K562 (cell line): ENCODE results near the gene SLC39A13. TPM values are rescaled to one million over a fixed set of nuclear protein-coding genes. Genes with fewer than 3 reads are reported as not detected.

Source experiments
- CHD1 ChIP-seq: fragments of 200-600 bp; sonication (generic); IDR thresholded peaks from one replicate; pipeline ENCODE4 v1.6.1; 2012; ENCODE audit warnings: mild to moderate bottlenecking, moderate library complexity, low read length, inconsistent platforms
- ELF4 ChIP-seq: fragments of 450-650 bp; formaldehyde crosslinking; IDR thresholded peaks from 2 replicates; pipeline ENCODE4 v1.4.0; 2022; ENCODE audit warnings: missing genetic modification characterization
- ETV5 ChIP-seq: sonication (generic); formaldehyde crosslinking; IDR thresholded peaks from 2 replicates; pipeline ENCODE4 v1.4.0; 2020; ENCODE audit warnings: low read depth, mild to moderate bottlenecking, missing genetic modification reagents
- NCOR1 ChIP-seq: fragments of 450-650 bp; IDR thresholded peaks from 2 replicates; pipeline ENCODE4 v1.6.1; 2016; ENCODE audit warnings: mild to moderate bottlenecking, moderate library complexity
- POLR2A ChIP-seq: fragments of 450-650 bp; conservative IDR thresholded peaks from 2 replicates; pipeline ENCODE4 v1.6.1; 2016
- POLR3A ChIP-seq: IDR thresholded peaks from 2 replicates; pipeline ENCODE4 v1.6.1; 2011; ENCODE audit warnings: borderline replicate concordance, mild to moderate bottlenecking, moderate library complexity; ENCODE audit not compliant: insufficient read length, insufficient read depth; ENCODE audit errors: extremely low read depth
- PTTG1 ChIP-seq: fragments of 450-650 bp; IDR thresholded peaks from 2 replicates; pipeline ENCODE4 v1.6.1; 2016; ENCODE audit warnings: low read depth, mild to moderate bottlenecking, missing genetic modification characterization, missing compliant biosample characterization
- RAD21 ChIP-seq, 2 experiments: fragments of 250-450 bp in 1 of 2; fragments of 450-650 bp in 1 of 2; sonication (Bioruptor Pico) in 1 of 2; formaldehyde crosslinking in 1 of 2; IDR thresholded peaks in 1 of 2; conservative IDR thresholded peaks in 1 of 2; 2 replicates each; pipeline versions ENCODE4 v1.4.0 to v1.8.0; 2020 to 2022; ENCODE audit warnings: mild to moderate bottlenecking in 2 of 2, moderate library complexity in 1 of 2
- SAFB ChIP-seq: fragments of 200-400 bp; formaldehyde crosslinking; IDR thresholded peaks from 2 replicates; pipeline ENCODE4 v1.6.1; 2017; ENCODE audit warnings: low read depth, low read length, borderline replicate concordance
- TEAD2 ChIP-seq: fragments of 450-650 bp; IDR thresholded peaks from 2 replicates; pipeline ENCODE4 v1.6.1; 2016; ENCODE audit warnings: missing genetic modification characterization, control low read depth, missing compliant biosample characterization
- ZC3H4 ChIP-seq: sonication (generic); formaldehyde crosslinking; IDR thresholded peaks from 2 replicates; pipeline ENCODE4 v1.9.0; 2021; ENCODE audit warnings: missing genetic modification reagents, borderline replicate concordance
- ZFP36 ChIP-seq: fragments of 150-350 bp; IDR thresholded peaks from 2 replicates; pipeline ENCODE4 v1.6.1; 2018; ENCODE audit warnings: low read length, low read depth; ENCODE audit not compliant: partially characterized antibody
- ZNF324 ChIP-seq: fragments of 250-450 bp; sonication (Bioruptor Pico); IDR thresholded peaks from 2 replicates; pipeline ENCODE4 v1.4.0; 2020; ENCODE audit warnings: mild to moderate bottlenecking
- ZNF57 ChIP-seq: fragments of 450-650 bp; formaldehyde crosslinking; IDR thresholded peaks from 2 replicates; pipeline ENCODE4 v1.4.0; 2020; ENCODE audit warnings: mild to moderate bottlenecking, moderate library complexity
- polyA plus RNA-seq, 8 experiments: library from polyadenylated mRNA; depleted of rRNA in 4 of 8; stranded (reverse) in 5 of 8; unstranded in 3 of 8; fragments of >200 nt; fragmentation: Nextera tagmentation in 2 of 8; fragmentation: Illumina TruSeq in 1 of 8; extraction: Ambion mirVana in 2 of 8; extraction: Trizol in 1 of 8; gene quantifications; 2 replicates each; pipeline versions ENCODE4 v1.2.1 to v1.2.3, GENCODE V29; 2011 to 2014; ENCODE audit warnings: inconsistent platforms in 1 of 8, missing spikeins in 1 of 8
- total RNA-seq, 7 experiments: library from RNA; depleted of rRNA in 6 of 7; stranded (reverse); fragments of >200 nt in 6 of 7; fragmentation: Illumina TruSeq in 2 of 7; extraction: Trizol in 2 of 7; gene quantifications; 2 replicates each; pipeline versions ENCODE4 v1.2.1 to v1.2.3, GENCODE V29; 2011 to 2021; ENCODE audit warnings: low replicate concordance in 1 of 7
- TF ChIP-seq, protein P1 (sequence below), 2 experiments: fragments of 450-650 bp in 1 of 2; sonication (generic) in 1 of 2; formaldehyde crosslinking in 1 of 2; IDR thresholded peaks; 2 replicates each; pipeline versions ENCODE4 v1.7.1 to v1.9.0; 2016 to 2022; ENCODE audit warnings: inconsistent platforms in 1 of 2, mild to moderate bottlenecking in 1 of 2, missing genetic modification reagents in 1 of 2
- TF ChIP-seq, protein P2 (sequence below), 3 experiments: IDR thresholded peaks in 2 of 3; conservative IDR thresholded peaks in 1 of 3; 2 replicates each; pipeline ENCODE4 v1.5.1; 2011 to 2012; ENCODE audit warnings: low read length in 3 of 3, mild to moderate bottlenecking in 3 of 3, control low read depth in 2 of 3, improper control_type of control experiment in 1 of 3, inconsistent platforms in 1 of 3, low read depth in 1 of 3, mixed read lengths in 1 of 3, moderate library complexity in 1 of 3; ENCODE audit not compliant: insufficient read depth in 2 of 3

Gene SLC39A13
- total and polyA plus RNA-seq, 9 of the 15 experiments (the other 6 are each of a cell fraction or from before 2014, with no cell fraction given), result 0.17 to 15.9 (median 3.2) TPM

DNA sequence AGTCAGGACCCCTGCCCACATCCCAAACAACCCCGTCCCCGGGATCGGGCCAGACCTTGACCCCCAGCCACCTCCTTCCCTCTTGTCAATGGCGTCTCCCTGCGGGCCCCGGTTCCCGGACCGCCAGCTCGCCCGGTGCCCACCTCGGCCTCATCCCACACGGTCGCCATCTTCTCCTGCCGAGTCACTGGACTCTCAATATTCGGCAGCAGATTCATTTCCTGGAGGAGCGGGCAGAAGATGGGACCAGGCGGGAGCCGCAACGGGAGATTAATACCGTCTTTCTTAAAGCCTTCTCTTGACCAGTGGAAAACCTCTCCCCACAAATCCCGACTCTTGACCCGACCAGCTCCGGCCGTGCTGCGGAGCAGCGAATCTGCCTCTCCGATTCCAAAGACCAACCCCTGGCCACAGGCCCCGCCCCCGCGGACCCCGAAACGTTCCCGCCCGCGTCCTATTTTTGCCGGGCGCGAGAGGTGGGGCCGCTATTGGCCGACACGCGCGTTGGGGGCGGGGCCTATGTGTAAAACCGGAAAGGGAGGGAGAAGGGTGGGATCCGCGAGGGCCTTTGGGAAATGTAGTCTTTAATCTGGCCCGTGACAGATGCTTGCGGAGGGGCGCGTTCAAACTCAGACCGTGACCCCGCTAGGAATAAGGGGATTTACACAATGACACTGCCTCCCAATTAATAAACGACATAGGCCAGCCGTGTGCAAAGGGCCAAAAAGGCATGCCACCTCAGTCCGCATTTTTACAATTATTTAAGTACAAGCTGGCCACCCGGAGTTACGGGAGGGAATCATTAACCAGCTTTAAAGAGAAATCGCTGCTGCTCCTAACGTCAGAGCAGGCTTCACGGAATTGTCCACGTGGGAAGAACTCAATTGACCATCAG lies 17.9 kb downstream of the SLC39A13 start, which contains the start of gene PSMC3 (continued):
- TF ChIP-seq, protein P1, sequence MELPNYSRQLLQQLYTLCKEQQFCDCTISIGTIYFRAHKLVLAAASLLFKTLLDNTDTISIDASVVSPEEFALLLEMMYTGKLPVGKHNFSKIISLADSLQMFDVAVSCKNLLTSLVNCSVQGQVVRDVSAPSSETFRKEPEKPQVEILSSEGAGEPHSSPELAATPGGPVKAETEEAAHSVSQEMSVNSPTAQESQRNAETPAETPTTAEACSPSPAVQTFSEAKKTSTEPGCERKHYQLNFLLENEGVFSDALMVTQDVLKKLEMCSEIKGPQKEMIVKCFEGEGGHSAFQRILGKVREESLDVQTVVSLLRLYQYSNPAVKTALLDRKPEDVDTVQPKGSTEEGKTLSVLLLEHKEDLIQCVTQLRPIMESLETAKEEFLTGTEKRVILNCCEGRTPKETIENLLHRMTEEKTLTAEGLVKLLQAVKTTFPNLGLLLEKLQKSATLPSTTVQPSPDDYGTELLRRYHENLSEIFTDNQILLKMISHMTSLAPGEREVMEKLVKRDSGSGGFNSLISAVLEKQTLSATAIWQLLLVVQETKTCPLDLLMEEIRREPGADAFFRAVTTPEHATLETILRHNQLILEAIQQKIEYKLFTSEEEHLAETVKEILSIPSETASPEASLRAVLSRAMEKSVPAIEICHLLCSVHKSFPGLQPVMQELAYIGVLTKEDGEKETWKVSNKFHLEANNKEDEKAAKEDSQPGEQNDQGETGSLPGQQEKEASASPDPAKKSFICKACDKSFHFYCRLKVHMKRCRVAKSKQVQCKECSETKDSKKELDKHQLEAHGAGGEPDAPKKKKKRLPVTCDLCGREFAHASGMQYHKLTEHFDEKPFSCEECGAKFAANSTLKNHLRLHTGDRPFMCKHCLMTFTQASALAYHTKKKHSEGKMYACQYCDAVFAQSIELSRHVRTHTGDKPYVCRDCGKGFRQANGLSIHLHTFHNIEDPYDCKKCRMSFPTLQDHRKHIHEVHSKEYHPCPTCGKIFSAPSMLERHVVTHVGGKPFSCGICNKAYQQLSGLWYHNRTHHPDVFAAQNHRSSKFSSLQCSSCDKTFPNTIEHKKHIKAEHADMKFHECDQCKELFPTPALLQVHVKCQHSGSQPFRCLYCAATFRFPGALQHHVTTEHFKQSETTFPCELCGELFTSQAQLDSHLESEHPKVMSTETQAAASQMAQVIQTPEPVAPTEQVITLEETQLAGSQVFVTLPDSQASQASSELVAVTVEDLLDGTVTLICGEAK (IDR thresholded peaks at IDR 0.05), result peak; percentile 92
- TF ChIP-seq, protein P1 (CRISPR knock-in tag; IDR thresholded peaks at IDR 0.05), result no peak
- TF ChIP-seq SAFB, result no peak
- no peak for TF ChIP-seq ZFP36
- 0 out of 2 replicates have a peak, but pooled peaks have one; percentile 48 for TF ChIP-seq ZNF57
- no peak for TF ChIP-seq ZNF324 (CRISPR knock-in tag)
- TF ChIP-seq, protein P2, sequence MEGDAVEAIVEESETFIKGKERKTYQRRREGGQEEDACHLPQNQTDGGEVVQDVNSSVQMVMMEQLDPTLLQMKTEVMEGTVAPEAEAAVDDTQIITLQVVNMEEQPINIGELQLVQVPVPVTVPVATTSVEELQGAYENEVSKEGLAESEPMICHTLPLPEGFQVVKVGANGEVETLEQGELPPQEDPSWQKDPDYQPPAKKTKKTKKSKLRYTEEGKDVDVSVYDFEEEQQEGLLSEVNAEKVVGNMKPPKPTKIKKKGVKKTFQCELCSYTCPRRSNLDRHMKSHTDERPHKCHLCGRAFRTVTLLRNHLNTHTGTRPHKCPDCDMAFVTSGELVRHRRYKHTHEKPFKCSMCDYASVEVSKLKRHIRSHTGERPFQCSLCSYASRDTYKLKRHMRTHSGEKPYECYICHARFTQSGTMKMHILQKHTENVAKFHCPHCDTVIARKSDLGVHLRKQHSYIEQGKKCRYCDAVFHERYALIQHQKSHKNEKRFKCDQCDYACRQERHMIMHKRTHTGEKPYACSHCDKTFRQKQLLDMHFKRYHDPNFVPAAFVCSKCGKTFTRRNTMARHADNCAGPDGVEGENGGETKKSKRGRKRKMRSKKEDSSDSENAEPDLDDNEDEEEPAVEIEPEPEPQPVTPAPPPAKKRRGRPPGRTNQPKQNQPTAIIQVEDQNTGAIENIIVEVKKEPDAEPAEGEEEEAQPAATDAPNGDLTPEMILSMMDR (IDR thresholded peaks at IDR 0.05 in 2 of 3, conservative IDR thresholded peaks at IDR 0.05 in 1 of 3; ENCODE audit: insufficient read depth in 2 of 3, low read depth in 1 of 3, low read length in 3 of 3), result 0 out of 6 replicates have a peak, but pooled peaks of 1 of the 3 experiments have one; percentile 6
- TF ChIP-seq CHD1, result peak; percentile 76
- TF ChIP-seq ELF4, result peak; percentile 28; the same call in 1 of the 2 replicates
- TF ChIP-seq POLR3A, result no peak
- no peak for TF ChIP-seq PTTG1
- 0 out of 4 replicates have a peak, but pooled peaks of 1 of the 2 experiments have one; percentile 13 for TF ChIP-seq RAD21 (CRISPR knock-in tag; conservative IDR thresholded peaks at IDR 0.05 in 1 of 2, IDR thresholded peaks at IDR 0.05 in 1 of 2)
- TF ChIP-seq NCOR1, result no peak; the same call in 1 of the 2 replicates
- peak; percentile 31; the same call in 1 of the 2 replicates for TF ChIP-seq ETV5 (CRISPR knock-in tag)
- TF ChIP-seq POLR2A, result peak; percentile 96
- TF ChIP-seq TEAD2 (tag), result no peak
- no peak for TF ChIP-seq ZC3H4 (CRISPR knock-in tag)
